Type B pancreatic cell (in vitro differentiated cells): ENCODE data around the gene SLC22A6. TPM values are rescaled to one million over a fixed set of nuclear protein-coding genes. Genes with fewer than 3 reads are reported as not detected.
"Not testable (repeated sequence)": the region's sequence is repeated elsewhere in the genome, so short reads cannot be mapped to it uniquely, and the experiment has no call there.

Experiments used
- DNase-seq: peaks from one replicate; pipeline ENCODE4 v3.0.0; 2021; ENCODE audit warnings: mixed read lengths; ENCODE audit not compliant: unreplicated experiment; ENCODE audit errors: extremely low spot score
- H3K27ac Mint-ChIP-seq: 2 replicates; pipeline ENCODE4 v1.8.0; 2021; ENCODE audit warnings: mild to moderate bottlenecking, mixed read lengths
- H3K27me3 Mint-ChIP-seq: 2 replicates; pipeline ENCODE4 v1.8.0; 2021; ENCODE audit warnings: mixed read lengths
- H3K36me3 Mint-ChIP-seq: 2 replicates; pipeline ENCODE4 v1.8.0; 2021; ENCODE audit warnings: mixed read lengths
- H3K4me1 Mint-ChIP-seq: one replicate; pipeline ENCODE4 v1.8.0; 2021; ENCODE audit warnings: mixed read lengths; ENCODE audit not compliant: unreplicated experiment
- H3K4me3 Mint-ChIP-seq: 2 replicates; pipeline ENCODE4 v1.8.0; 2021; ENCODE audit warnings: mild to moderate bottlenecking, mixed read lengths
- H3K9me3 Mint-ChIP-seq: 2 replicates; pipeline ENCODE4 v1.8.0; 2021; ENCODE audit warnings: mixed read lengths
- CTCF ChIP-seq: fragments of 200-600 bp; sonication (generic); conservative IDR thresholded peaks from 2 replicates; pipeline ENCODE4 v1.5.0; 2021; ENCODE audit warnings: antibody characterized with exemption, mild to moderate bottlenecking
- total RNA-seq: library from RNA; stranded (reverse); gene quantifications from 2 replicates; pipeline ENCODE4 v1.2.1, GENCODE V29; 2021; ENCODE audit warnings: low replicate concordance

Gene SLC22A6
- total RNA-seq, 1 donor from 2014 or later, result 1.5 TPM

- peak overlapping the region; percentile 70 for H3K27ac Mint-ChIP-seq
- peaks cover 3% of the 10 kb centered on the region for H3K27me3 Mint-ChIP-seq
- no peak for TF ChIP-seq CTCF
- DNase-seq, result no peak
- no peaks in the 10 kb centered on the region for H3K36me3 Mint-ChIP-seq
- peaks cover 12% of the 10 kb centered on the region for H3K9me3 Mint-ChIP-seq
- peaks cover 22% of the 10 kb centered on the region for H3K4me1 Mint-ChIP-seq
- no peak overlapping the region for H3K4me3 Mint-ChIP-seq
Measured at GRCh38 chr11:62957147-62957546, 27.6 kb downstream of the SLC22A6 start.

- H3K4me3 Mint-ChIP-seq, result no peak overlapping the region
- H3K4me1 Mint-ChIP-seq, result peaks cover 22% of the 10 kb centered on the region
- DNase-seq, result no peak
- H3K36me3 Mint-ChIP-seq, result no peaks in the 10 kb centered on the region
- H3K9me3 Mint-ChIP-seq, result peaks cover 12% of the 10 kb centered on the region
- no peak for TF ChIP-seq CTCF
- H3K27me3 Mint-ChIP-seq, result peaks cover 3% of the 10 kb centered on the region
- no peak overlapping the region for H3K27ac Mint-ChIP-seq
Measured at GRCh38 chr11:62954478-62954877, 30.3 kb downstream of the SLC22A6 start.

GRCh38 chr11:62953811-62954210, 31.0 kb downstream of the SLC22A6 start:
- peak overlapping the region; percentile 25 for H3K27ac Mint-ChIP-seq
- H3K9me3 Mint-ChIP-seq, result peaks cover 11% of the 10 kb centered on the region
- no peak for TF ChIP-seq CTCF

GRCh38 chr11:62948765-62949320, 35.9 kb downstream of the SLC22A6 start:
- Mint-ChIP-seq H3K4me1 (no peaks in the 10 kb centered on the region), H3K36me3 (no peaks in the 10 kb centered on the region), H3K9me3 (peaks cover 6% of the 10 kb centered on the region), H3K4me3 (no peak overlapping the region), H3K27ac (no peak overlapping the region), H3K27me3 (peaks cover 2% of the 10 kb centered on the region)
- no peak for DNase-seq
- no peak for TF ChIP-seq CTCF

More at GRCh38 chr11:62953811-62954210, 31.0 kb downstream of the SLC22A6 start:
- Mint-ChIP-seq H3K36me3 (no peaks in the 10 kb centered on the region), H3K4me1 (peaks cover 15% of the 10 kb centered on the region), H3K4me3 (no peak overlapping the region), H3K27me3 (peaks cover 3% of the 10 kb centered on the region)
- no peak for DNase-seq

GRCh38 chr11:62945538-62945937, 39.2 kb downstream of the SLC22A6 start:
- not testable (repeated sequence) for H3K4me1 Mint-ChIP-seq, H3K9me3 Mint-ChIP-seq, DNase-seq, H3K27me3 Mint-ChIP-seq, H3K36me3 Mint-ChIP-seq, H3K27ac Mint-ChIP-seq, H3K4me3 Mint-ChIP-seq

GRCh38 chr11:62937528-62937927, 47.2 kb downstream of the SLC22A6 start:
- H3K36me3 Mint-ChIP-seq, DNase-seq, H3K4me1 Mint-ChIP-seq, H3K27me3 Mint-ChIP-seq, H3K27ac Mint-ChIP-seq, H3K9me3 Mint-ChIP-seq, H3K4me3 Mint-ChIP-seq: not testable (repeated sequence)

- TF ChIP-seq CTCF, result no peak
- H3K36me3 Mint-ChIP-seq, result peaks cover 4% of the 10 kb centered on the region
- peaks cover 10% of the 10 kb centered on the region for H3K4me1 Mint-ChIP-seq
- H3K9me3 Mint-ChIP-seq, result peaks cover 7% of the 10 kb centered on the region
- no peak for DNase-seq
- peaks cover 5% of the 10 kb centered on the region for H3K27me3 Mint-ChIP-seq
- H3K27ac Mint-ChIP-seq, result no peak overlapping the region
- H3K4me3 Mint-ChIP-seq, result no peak overlapping the region
Measured at GRCh38 chr11:62934496-62934785, 50.3 kb downstream of the SLC22A6 start.
